Upper lobe of left lung (tissue), 6 donors: ENCODE results near the gene PRDM16. TPM values are rescaled to one million over a fixed set of nuclear protein-coding genes. Genes with fewer than 3 reads are reported as not detected.

Source experiments
- ATAC-seq, 2 donors: fragments of 200-7000 bp; cut with Tn5 transposase; one replicate each; pipeline ENCODE4 v1.9.1; 2022; ENCODE audit warnings: mild to moderate bottlenecking in 2 of 2, moderate library complexity in 2 of 2; ENCODE audit not compliant: low FRiP score in 2 of 2
- DNase-seq, 2 donors: peaks; one replicate each; pipeline ENCODE4 v3.0.0-alpha.2; 2019 to 2020
- H3K27ac ChIP-seq, 4 donors: fragments of 200-600 bp; sonication (generic); one replicate each; pipeline ENCODE4 v1.5.1; 2016 to 2019
- H3K27me3 ChIP-seq, 4 donors: fragments of 200-600 bp; sonication (generic); one replicate each; pipeline ENCODE4 v1.5.1; 2017 to 2019
- H3K36me3 ChIP-seq, 4 donors: fragments of 200-600 bp; sonication (generic); one replicate each; pipeline ENCODE4 v1.5.1; 2016 to 2019
- H3K4me1 ChIP-seq, 4 donors: fragments of 200-600 bp; sonication (generic); one replicate each; pipeline ENCODE4 v1.5.1; 2018 to 2019
- H3K4me3 ChIP-seq, 4 donors: fragments of 200-600 bp; sonication (generic); one replicate each; pipeline ENCODE4 v1.5.1; 2017 to 2019; ENCODE audit warnings: mild to moderate bottlenecking in 2 of 4, moderate library complexity in 1 of 4
- H3K9me3 ChIP-seq, 4 donors: fragments of 200-600 bp; sonication (generic); one replicate each; pipeline ENCODE4 v1.5.1; 2018 to 2019
- CTCF ChIP-seq, 6 experiments: fragments of 450-650 bp in 4 of 6; fragments of 200-600 bp in 2 of 6; sonication (generic) in 2 of 6; IDR thresholded peaks; one replicate each; pipeline ENCODE4 v1.5.1; 2016 to 2019; ENCODE audit warnings: antibody characterized with exemption in 6 of 6
- EP300 ChIP-seq, 4 donors: sonication (generic); formaldehyde crosslinking; IDR thresholded peaks; one replicate each; pipeline ENCODE4 v1.5.1; 2017; ENCODE audit warnings: antibody characterized with exemption in 4 of 4, control low read depth in 2 of 4
- POLR2A ChIP-seq, 4 donors: fragments of 450-650 bp; IDR thresholded peaks; one replicate each; pipeline ENCODE4 v1.5.1; 2016 to 2017; ENCODE audit warnings: antibody characterized with exemption in 4 of 4, mild to moderate bottlenecking in 2 of 4
- POLR2AphosphoS5 ChIP-seq, 2 donors: sonication (generic); formaldehyde crosslinking; IDR thresholded peaks; one replicate each; pipeline ENCODE4 v1.5.1; 2017; ENCODE audit warnings: antibody characterized with exemption in 2 of 2
- WGBS, 2 donors: methylation state at CpG; one replicate each; pipeline ENCODE4 v1.1.5; 2017 to 2018; 5-methylcytosine and 5-hydroxymethylcytosine counted together
- total RNA-seq, 6 donors: library from RNA; depleted of rRNA in 4 of 6; stranded (reverse); fragments of >200 nt in 4 of 6; gene quantifications; one replicate each; pipeline versions ENCODE4 v1.1.0 to v1.2.1, GENCODE V29; 2016 to 2021
- donor health status: DM: no; HTN: no; CAD: no; lungs with moderate emphysema.
- donor health status: DM: no; HTN: yes; CAD: no; lungs with severe emphysema.

PRDM16 gene
- total RNA-seq, 6 donors from 2014 or later, result 12.3 to 54.5 (median 21.2) TPM

- ATAC-seq (peak; percentile 8 to 11), DNase-seq (peak in 1 of 2 donors; percentile 79)
- WGBS, 2 donors, result 47% methylated on average over 14 of the region's 18 CpGs; no CpG with 5 or more reads in 1 of the 2 donors
- no peak overlapping the region for H3K27ac ChIP-seq
- no peaks in the 10 kb centered on the region for H3K27me3 ChIP-seq
- no peaks in the 10 kb centered on the region for H3K9me3 ChIP-seq
- H3K4me3 ChIP-seq, result no peak overlapping the region
- TF ChIP-seq POLR2AphosphoS5 (IDR thresholded peaks at IDR 0.05) (no peak), CTCF (IDR thresholded peaks at IDR 0.05) (peak in 4 of 6 experiments; percentile 12 to 34 (median 22)), EP300 (IDR thresholded peaks at IDR 0.05) (no peak), POLR2A (IDR thresholded peaks at IDR 0.05) (no peak)
- peaks cover 0 to 5% (median 2%) of the 10 kb centered on the region in 4 donors for H3K4me1 ChIP-seq
- no peaks in the 10 kb centered on the region for H3K36me3 ChIP-seq
Measured at GRCh38 chr1:3482378-3482849, 413.4 kb downstream of the PRDM16 start.

- 96% methylated on average over 3 of the region's 14 CpGs; no CpG with 5 or more reads in 1 of the 2 donors for WGBS, 2 donors
- no peak for TF ChIP-seq CTCF (IDR thresholded peaks at IDR 0.05)
- no peak for TF ChIP-seq POLR2AphosphoS5 (IDR thresholded peaks at IDR 0.05)
- ATAC-seq (no peak), DNase-seq (peak in 1 of 2 donors; percentile 72)
- Histone ChIP-seq H3K4me3 (no peak overlapping the region), H3K27me3 (no peaks in the 10 kb centered on the region), H3K4me1 (peaks cover 0 to 5% (median 2%) of the 10 kb centered on the region in 4 donors), H3K36me3 (no peaks in the 10 kb centered on the region), H3K9me3 (no peaks in the 10 kb centered on the region), H3K27ac (no peak overlapping the region)
Measured at GRCh38 chr1:3483380-3483779, 414.4 kb downstream of the PRDM16 start.

- 47 to 69% methylated on average over 27 to 31 of the region's 31 CpGs for WGBS, 2 donors
- Histone ChIP-seq H3K36me3 (no peaks in the 10 kb centered on the region), H3K9me3 (no peaks in the 10 kb centered on the region), H3K4me1 (peaks cover 0 to 5% (median 2%) of the 10 kb centered on the region in 4 donors), H3K4me3 (no peak overlapping the region), H3K27ac (no peak overlapping the region), H3K27me3 (no peaks in the 10 kb centered on the region)
- TF ChIP-seq CTCF (IDR thresholded peaks at IDR 0.05) (peak; percentile 74 to 90 (median 86)), POLR2A (IDR thresholded peaks at IDR 0.05) (no peak)
- peak; percentile 43 to 90 for DNase-seq
- ATAC-seq, result peak; percentile 25 to 47
Measured at GRCh38 chr1:3483801-3484444, 414.9 kb downstream of the PRDM16 start.

GRCh38 chr1:3485016-3485415, 416.0 kb downstream of the PRDM16 start:
- no peak overlapping the region for H3K27ac ChIP-seq
- no peak overlapping the region for H3K4me3 ChIP-seq
- 91 to 93% methylated on average over 14 of the region's 14 CpGs for WGBS, 2 donors
- DNase-seq (peak in 1 of 2 donors; percentile 63), ATAC-seq (no peak)
- peaks cover 0 to 6% (median 4%) of the 10 kb centered on the region in 4 donors for H3K36me3 ChIP-seq
- H3K27me3 ChIP-seq, result no peaks in the 10 kb centered on the region
- no peaks in the 10 kb centered on the region for H3K9me3 ChIP-seq
- no peak for TF ChIP-seq CTCF (IDR thresholded peaks at IDR 0.05)
- peaks cover 0 to 5% (median 2%) of the 10 kb centered on the region in 4 donors for H3K4me1 ChIP-seq

Other genes starting within 250 kb of the PRDM16 start
- not detected for gene ACTRT2, start 47.7 kb upstream of the PRDM16 start, total RNA-seq